GM18508 (cell line): ENCODE data around the gene PPP1R36.

Source experiments
- ATAC-seq: cut with Tn5 transposase; IDR thresholded peaks from one replicate; pipeline ENCODE4 v1.9.1; 2021; ENCODE audit warnings: moderate number of reproducible peaks; ENCODE audit not compliant: insufficient read depth, unreplicated experiment

The PPP1R36 gene

DNA sequence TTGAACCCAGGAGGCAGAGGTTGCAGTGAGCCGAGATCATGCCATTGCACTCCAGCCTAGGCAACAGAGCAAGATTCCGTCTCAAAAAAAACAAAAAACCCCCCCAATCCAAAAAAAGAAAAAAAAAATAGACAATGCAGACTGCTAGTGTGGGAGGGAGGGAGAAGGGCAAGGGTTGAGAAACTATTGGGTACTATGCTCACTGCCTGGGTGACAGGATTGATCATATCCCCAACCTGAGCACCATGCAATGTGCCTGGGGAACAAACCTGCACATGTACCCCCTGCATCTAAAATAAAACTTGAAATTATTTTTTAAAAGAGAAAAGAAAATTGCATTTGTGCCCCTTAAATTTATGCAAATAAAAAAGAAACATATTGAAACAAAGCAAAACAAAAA lies 88.9 kb downstream of the PPP1R36 start:
- no peak for ATAC-seq
